Esophagus squamous epithelium (tissue), 4 donors: ENCODE results near the gene NCBP3.
"Not testable (repeated sequence)": the region's sequence is repeated elsewhere in the genome, so short reads cannot be mapped to it uniquely, and the experiment has no call there.

Experiments
- CTCF ChIP-seq, 6 experiments: fragments of 450-650 bp in 4 of 6; fragments of 200-600 bp in 2 of 6; sonication (generic) in 2 of 6; IDR thresholded peaks; one replicate each; pipeline ENCODE4 v1.5.1; 2016 to 2019; ENCODE audit warnings: antibody characterized with exemption in 6 of 6, mild to moderate bottlenecking in 4 of 6, moderate library complexity in 4 of 6
- POLR2A ChIP-seq, 4 donors: fragments of 450-650 bp; IDR thresholded peaks; one replicate each; pipeline ENCODE4 v1.6.1; 2017; ENCODE audit warnings: antibody characterized with exemption in 4 of 4, mild to moderate bottlenecking in 4 of 4, moderate library complexity in 3 of 4

GRCh38 chr17:3794152-3794551 is 51.9 kb downstream of the NCBP3 start:
- not testable (repeated sequence) for TF ChIP-seq CTCF, POLR2A (IDR thresholded peaks at IDR 0.05)
